ENCODE measurements around the gene BDP1.
"Not testable (repeated sequence)": the region's sequence is repeated elsewhere in the genome, so short reads cannot be mapped to it uniquely, and the experiment has no call there.

BDP1 gene

DNA sequence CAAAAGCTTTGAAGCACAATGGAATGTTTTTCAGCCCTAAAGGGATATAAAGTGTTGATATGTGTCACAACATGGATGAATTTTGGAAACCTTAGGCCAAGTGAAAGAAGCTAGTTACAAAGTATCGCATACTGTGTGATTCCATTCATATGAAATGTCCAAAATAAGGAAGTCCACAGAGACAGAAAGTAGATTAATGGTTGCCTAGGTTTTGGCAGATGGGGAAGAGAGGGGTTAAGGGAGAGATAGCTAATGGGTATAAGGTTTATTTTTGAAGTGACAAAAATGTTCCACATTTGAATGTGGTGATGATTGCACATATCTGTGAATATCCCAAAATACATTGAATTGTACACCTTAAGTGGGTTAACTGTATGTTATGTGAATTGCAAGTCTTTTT, 74.2 kb downstream of the BDP1 start:
- H3K4me3 ChIP-seq (ENCODE audit: low read depth, low read length) = no peak overlapping the region
- peak; percentile 2 for DNase-seq (ENCODE audit: low read depth)
- TF ChIP-seq POLR2A (IDR thresholded peaks at IDR 0.05; ENCODE audit: extremely low read depth, insufficient read length) = no peak
- TF ChIP-seq, protein P1, sequence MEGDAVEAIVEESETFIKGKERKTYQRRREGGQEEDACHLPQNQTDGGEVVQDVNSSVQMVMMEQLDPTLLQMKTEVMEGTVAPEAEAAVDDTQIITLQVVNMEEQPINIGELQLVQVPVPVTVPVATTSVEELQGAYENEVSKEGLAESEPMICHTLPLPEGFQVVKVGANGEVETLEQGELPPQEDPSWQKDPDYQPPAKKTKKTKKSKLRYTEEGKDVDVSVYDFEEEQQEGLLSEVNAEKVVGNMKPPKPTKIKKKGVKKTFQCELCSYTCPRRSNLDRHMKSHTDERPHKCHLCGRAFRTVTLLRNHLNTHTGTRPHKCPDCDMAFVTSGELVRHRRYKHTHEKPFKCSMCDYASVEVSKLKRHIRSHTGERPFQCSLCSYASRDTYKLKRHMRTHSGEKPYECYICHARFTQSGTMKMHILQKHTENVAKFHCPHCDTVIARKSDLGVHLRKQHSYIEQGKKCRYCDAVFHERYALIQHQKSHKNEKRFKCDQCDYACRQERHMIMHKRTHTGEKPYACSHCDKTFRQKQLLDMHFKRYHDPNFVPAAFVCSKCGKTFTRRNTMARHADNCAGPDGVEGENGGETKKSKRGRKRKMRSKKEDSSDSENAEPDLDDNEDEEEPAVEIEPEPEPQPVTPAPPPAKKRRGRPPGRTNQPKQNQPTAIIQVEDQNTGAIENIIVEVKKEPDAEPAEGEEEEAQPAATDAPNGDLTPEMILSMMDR (IDR thresholded peaks at IDR 0.05; ENCODE audit: low read depth, low read length) = no peak
- TF ChIP-seq MYC (IDR thresholded peaks at IDR 0.05; ENCODE audit: low read depth, low read length) = no peak
- TF ChIP-seq, protein P2, sequence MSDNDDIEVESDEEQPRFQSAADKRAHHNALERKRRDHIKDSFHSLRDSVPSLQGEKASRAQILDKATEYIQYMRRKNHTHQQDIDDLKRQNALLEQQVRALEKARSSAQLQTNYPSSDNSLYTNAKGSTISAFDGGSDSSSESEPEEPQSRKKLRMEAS (IDR thresholded peaks at IDR 0.05; ENCODE audit: low read depth, low read length) = no peak

DNA sequence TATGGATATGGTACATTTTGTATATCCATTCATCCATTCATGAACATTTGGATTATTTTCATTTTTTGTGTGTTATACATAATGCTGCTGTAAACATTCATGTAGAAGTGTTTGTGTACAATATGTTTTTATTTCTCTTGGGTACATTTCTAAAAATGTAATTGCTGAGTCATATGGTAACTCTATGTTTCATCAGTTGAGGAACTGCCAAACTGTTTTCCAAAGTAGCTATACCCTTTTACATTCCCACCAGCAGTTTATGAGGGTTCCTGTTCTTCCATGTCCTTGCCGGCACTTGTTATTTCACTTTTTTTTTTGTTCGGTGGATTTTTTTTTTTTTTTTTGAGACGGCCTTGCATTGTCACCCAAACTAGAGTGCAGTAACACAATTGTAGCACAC, 77.7 kb downstream of the BDP1 start:
- DNase-seq (ENCODE audit: low read depth) = peak; percentile 17
- TF ChIP-seq POLR2A (IDR thresholded peaks at IDR 0.05; ENCODE audit: extremely low read depth, insufficient read length) (no peak), MYC (IDR thresholded peaks at IDR 0.05; ENCODE audit: low read depth, low read length) (no peak)
- TF ChIP-seq, protein P2 (IDR thresholded peaks at IDR 0.05; ENCODE audit: low read depth, low read length) = no peak
- TF ChIP-seq, protein P1 (IDR thresholded peaks at IDR 0.05; ENCODE audit: low read depth, low read length) = no peak
- H3K4me3 ChIP-seq (ENCODE audit: low read depth, low read length) = no peak overlapping the region

DNA sequence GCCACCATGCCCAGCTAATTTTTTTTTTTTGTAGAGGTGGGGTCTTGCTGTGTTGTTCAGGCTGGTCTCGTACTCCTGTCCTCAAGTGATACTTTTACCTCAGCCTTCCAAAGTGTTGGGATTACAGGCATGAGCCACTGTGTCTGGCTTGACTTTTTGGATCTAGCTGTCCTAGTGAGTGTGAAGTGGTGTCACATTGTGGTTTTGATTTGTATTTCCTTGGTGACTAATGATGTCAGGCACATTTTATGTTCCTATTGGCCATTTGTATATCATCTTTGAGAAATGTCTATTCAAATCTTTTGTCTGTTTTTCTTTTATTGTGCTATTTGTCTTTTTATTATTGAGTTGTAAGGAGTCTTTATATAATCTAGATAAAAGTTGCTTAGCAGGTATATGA, 78.2 kb downstream of the BDP1 start:
- no peak overlapping the region for H3K4me3 ChIP-seq (ENCODE audit: low read depth, low read length)
- TF ChIP-seq, protein P2 (IDR thresholded peaks at IDR 0.05; ENCODE audit: low read depth, low read length) = no peak
- TF ChIP-seq, protein P1 (IDR thresholded peaks at IDR 0.05; ENCODE audit: low read depth, low read length) = no peak
- TF ChIP-seq MYC (IDR thresholded peaks at IDR 0.05; ENCODE audit: low read depth, low read length) = no peak
- no peak for TF ChIP-seq POLR2A (IDR thresholded peaks at IDR 0.05; ENCODE audit: extremely low read depth, insufficient read length)
- peak; percentile 31 for DNase-seq (ENCODE audit: low read depth)

DNA sequence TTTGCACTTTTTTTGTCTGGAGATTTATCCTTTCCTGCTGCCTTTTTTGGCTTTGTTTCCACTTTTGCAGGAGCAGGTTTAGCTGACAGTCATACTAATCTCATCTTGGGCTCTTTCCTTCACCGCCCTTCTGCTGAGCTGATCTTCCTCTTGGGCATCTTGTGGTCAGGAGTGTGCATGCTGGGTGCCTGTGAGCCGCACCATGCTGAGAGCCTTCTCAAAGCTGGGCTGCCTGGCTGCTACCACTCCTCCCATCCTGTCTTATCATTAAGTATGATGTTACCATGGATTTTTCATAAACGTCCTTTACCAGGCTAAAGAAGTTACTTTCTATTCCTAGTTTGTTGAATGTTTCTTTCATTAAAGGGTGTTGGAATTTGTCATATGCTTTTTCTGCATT, 82.2 kb downstream of the BDP1 start:
- DNase-seq (ENCODE audit: low read depth) = peak; percentile 16
- no peak overlapping the region for H3K4me3 ChIP-seq (ENCODE audit: low read depth, low read length)
- TF ChIP-seq, protein P2 (IDR thresholded peaks at IDR 0.05; ENCODE audit: low read depth, low read length) = no peak
- no peak for TF ChIP-seq MYC (IDR thresholded peaks at IDR 0.05; ENCODE audit: low read depth, low read length)
- TF ChIP-seq, protein P1 (IDR thresholded peaks at IDR 0.05; ENCODE audit: low read depth, low read length) = no peak
- TF ChIP-seq POLR2A (IDR thresholded peaks at IDR 0.05; ENCODE audit: extremely low read depth, insufficient read length) = no peak

DNA sequence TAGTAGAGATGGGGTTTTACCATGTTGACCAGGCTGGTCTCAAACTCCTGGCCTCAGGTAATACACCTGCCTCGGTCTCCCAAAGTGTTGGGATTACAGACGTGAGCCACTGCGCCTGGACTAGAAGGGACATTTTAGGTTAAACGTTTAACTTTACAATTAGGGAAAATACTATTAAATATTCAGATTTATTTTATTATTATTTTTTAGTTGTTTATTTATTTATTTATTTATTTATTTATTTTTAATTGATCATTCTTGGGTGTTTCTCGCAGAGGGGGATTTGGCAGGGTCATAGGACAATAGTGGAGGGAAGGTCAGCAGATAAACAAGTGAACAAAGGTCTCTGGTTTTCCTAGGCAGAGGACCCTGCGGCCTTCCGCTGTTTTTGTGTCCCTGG, 95.4 kb downstream of the BDP1 start:
- not testable (repeated sequence) for H3K4me3 ChIP-seq (ENCODE audit: low read depth, low read length); DNase-seq (ENCODE audit: low read depth)

DNA sequence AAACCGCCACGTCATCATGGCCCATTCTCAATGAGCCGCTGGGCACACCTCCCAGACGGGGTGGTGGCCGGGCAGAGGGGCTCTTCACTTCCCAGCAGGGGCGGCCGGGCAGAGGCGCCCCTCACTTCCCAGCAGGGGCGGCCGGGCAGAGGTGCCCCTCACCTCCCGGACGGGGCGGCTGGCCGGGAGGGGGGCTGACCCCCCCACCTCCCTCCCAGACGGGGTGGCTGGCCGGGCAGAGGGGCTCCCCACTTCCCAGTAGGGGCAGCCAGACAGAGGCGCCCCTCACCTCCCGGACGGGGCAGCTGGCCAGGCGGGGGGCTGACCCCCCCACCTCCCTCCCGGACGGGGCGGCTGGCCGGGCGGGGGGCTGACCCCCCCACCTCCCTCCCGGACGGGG, 96.1 kb downstream of the BDP1 start:
- DNase-seq (ENCODE audit: low read depth) = not testable (repeated sequence)

DNA sequence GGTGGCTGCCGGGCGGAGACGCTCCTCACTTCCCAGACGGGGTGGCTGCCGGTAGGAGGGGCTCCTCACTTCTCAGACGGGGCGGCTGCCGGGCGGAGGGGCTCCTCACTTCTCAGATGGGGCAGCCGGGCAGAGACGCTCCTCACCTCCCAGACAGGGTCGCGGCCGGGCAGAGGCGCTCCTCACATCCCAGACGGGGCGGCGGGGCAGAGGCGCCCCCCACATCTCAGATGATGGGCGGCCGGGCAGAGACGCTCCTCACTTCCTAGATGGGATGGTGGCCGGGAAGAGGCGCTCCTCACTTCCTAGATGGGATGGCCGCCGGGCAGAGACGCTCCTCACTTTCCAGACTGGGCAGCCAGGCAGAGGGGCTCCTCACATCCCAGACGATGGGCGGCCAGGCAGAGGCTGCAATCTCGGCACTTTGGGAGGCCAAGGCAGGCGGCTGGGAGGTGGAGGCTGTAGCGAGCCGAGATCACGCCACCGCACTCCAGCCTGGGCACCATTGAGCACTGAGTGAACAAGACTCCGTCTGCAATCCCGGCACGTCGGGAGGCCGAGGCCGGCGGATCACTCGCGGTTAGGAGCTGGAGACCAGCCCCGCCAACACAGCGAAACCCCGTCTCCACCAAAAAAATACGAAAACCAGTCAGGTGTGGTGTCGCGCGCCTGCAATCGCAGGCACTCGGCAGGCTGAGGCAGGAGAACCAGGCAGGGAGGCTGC, 96.7 kb downstream of the BDP1 start:
- not testable (repeated sequence) for H3K4me3 ChIP-seq (ENCODE audit: low read depth, low read length); DNase-seq (ENCODE audit: low read depth)

More for the DNA sequence above, 96.1 kb downstream of the BDP1 start:
- not testable (repeated sequence) for H3K4me3 ChIP-seq (ENCODE audit: low read depth, low read length)

Data from NB4 (cell line).